Activated CD4-positive, alpha-beta memory T cell treated with anti-CD3 and anti-CD28 coated beads for 36 hours (primary cell): ENCODE results near the gene PLOD1. TPM values are rescaled to one million over a fixed set of nuclear protein-coding genes. Genes with fewer than 3 reads are reported as not detected.
"Not testable (repeated sequence)": the region's sequence is repeated elsewhere in the genome, so short reads cannot be mapped to it uniquely, and the experiment has no call there.

Experiments
- CTCF ChIA-PET: fragments of 350-600 bp; sonication (Branson Sonifier 250); formaldehyde crosslinking; loops from one replicate; lab custom pipeline; 2021; ENCODE audit warnings: antibody characterized with exemption, inconsistent platforms; lab: Charles Lee
- POLR2A ChIA-PET: fragments of 350-600 bp; sonication (Branson Sonifier 250); formaldehyde crosslinking; loops from one replicate; lab custom pipeline; 2021; ENCODE audit warnings: antibody characterized with exemption; lab: Charles Lee
- DNase-seq: peaks from one replicate; pipeline ENCODE4 v3.0.0-alpha.2; 2020
- H3K27ac Mint-ChIP-seq: one replicate; pipeline ENCODE4 v1.8.0; 2021; ENCODE audit warnings: mixed read lengths
- H3K27me3 Mint-ChIP-seq: one replicate; pipeline ENCODE4 v1.8.0; 2021; ENCODE audit warnings: mixed read lengths
- H3K36me3 Mint-ChIP-seq: one replicate; pipeline ENCODE4 v1.8.0; 2021; ENCODE audit warnings: mixed read lengths
- H3K4me1 Mint-ChIP-seq: one replicate; pipeline ENCODE4 v1.8.0; 2021; ENCODE audit warnings: low read depth, mixed read lengths
- H3K4me3 Mint-ChIP-seq: one replicate; pipeline ENCODE4 v1.8.0; 2021; ENCODE audit warnings: mild to moderate bottlenecking, mixed read lengths
- H3K9me3 Mint-ChIP-seq: one replicate; pipeline ENCODE4 v1.8.0; 2021; ENCODE audit warnings: mixed read lengths
- intact Hi-C: fragments of 100-400 bp; cut with micrococcal nuclease; formaldehyde crosslinking; loops from one replicate; pipeline ENCODE4 v1.15.1; 2023
- total RNA-seq, 2 experiments: library from RNA; stranded (reverse); gene quantifications; one replicate each; pipeline ENCODE4 v1.2.3, GENCODE V29; 2021

PLOD1 gene
- total RNA-seq, 2 experiments from 2014 or later, result 11.0 to 13.5 TPM

DNA sequence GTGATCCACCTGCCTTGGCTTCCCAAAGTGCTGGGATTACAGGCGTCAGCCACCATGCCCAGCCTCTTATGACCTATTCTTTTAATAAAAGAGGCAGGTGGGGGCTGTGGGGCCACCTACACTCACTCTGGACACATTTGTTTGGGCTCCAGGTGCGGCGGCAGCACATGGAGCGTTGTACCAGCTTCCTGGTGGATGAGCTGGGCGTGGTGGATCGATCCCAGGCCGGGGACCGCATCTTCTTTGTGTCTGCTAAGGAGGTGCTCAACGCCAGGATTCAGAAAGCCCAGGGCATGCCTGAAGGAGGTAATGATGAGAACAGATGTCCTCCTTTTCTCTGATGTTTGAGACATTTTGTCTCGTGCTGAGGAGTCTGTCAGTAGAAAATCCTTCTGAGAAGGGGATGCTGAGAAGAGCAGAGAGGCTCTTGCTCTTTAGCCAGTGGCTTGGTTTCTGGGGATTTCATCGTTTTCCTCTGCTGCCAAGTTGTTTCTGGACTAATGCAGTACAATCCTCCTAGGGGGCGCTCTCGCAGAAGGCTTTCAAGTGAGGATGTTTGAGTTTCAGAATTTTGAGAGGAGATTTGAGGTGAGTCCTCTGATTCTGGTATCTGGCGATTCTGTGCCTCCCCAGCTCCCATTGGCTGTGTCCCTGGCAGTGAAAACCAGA is 66.9 kb downstream of the PLOD1 start:
- no peaks in the 10 kb centered on the region for H3K9me3 Mint-ChIP-seq
- CTCF ChIA-PET, result interaction anchor here (0.7 to 2.8 kb wide), 4 partner anchors 10 to 78 kb away, joined by 3 to 13 read pairs (median 8); no protein-coding TSS in a partner anchor

DNA sequence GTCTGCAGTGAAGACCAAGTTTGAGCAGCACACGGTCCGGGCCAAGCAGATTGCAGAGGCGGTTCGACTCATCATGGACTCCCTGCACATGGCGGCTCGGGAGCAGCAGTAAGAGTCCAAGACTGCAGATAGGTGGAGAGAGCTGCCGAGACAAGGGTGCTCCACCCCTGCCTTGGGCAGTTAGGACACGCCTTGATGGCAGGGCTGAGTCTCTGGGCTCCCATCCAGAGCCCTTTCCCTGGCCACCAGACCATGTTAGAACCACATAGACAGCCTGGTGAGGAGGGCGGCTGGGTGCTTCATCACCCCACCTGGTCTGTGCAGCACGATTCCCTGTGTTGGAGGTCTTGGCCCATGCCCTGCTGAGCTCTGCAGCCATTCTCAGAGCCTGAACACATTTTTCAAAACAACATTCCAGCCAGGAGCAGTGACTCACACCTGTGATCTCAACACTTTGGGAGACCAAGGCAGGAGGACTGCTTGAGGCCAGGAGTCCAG is 67.5 kb downstream of the PLOD1 start:
- Mint-ChIP-seq H3K9me3 (no peaks in the 10 kb centered on the region), H3K36me3 (peaks cover 64% of the 10 kb centered on the region), H3K27ac (peak overlapping the region; percentile 60), H3K4me3 (no peak overlapping the region), H3K4me1 (peaks cover 3% of the 10 kb centered on the region), H3K27me3 (no peaks in the 10 kb centered on the region)
- POLR2A ChIA-PET, result interaction anchor here (1.2 kb wide), 1 partner anchor 94 kb away, joined by 3 read pairs; no protein-coding TSS in a partner anchor
- intact Hi-C loops, result loop anchor here (1.0 kb wide), 2 partner anchors 45 to 77 kb away; no protein-coding TSS in a partner anchor
- CTCF ChIA-PET, result interaction anchor here (0.7 to 2.8 kb wide), 5 partner anchors 8 to 98 kb away, joined by 3 to 13 read pairs (median 4); no protein-coding TSS in a partner anchor
- no peak for DNase-seq

More for the DNA sequence above, 66.9 kb downstream of the PLOD1 start:
- peaks cover 65% of the 10 kb centered on the region for H3K36me3 Mint-ChIP-seq
- peak; percentile 79 for DNase-seq
- H3K27me3 Mint-ChIP-seq, result no peaks in the 10 kb centered on the region
- H3K4me1 Mint-ChIP-seq, result peaks cover 3% of the 10 kb centered on the region
- no peak overlapping the region for H3K4me3 Mint-ChIP-seq
- intact Hi-C loops, result loop anchor here (1.0 kb wide), 2 partner anchors 46 to 78 kb away; no protein-coding TSS in a partner anchor
- POLR2A ChIA-PET, result interaction anchor here (1.2 kb wide), 1 partner anchor 93 kb away, joined by 3 read pairs; no protein-coding TSS in a partner anchor
- H3K27ac Mint-ChIP-seq, result peak overlapping the region; percentile 60

DNA sequence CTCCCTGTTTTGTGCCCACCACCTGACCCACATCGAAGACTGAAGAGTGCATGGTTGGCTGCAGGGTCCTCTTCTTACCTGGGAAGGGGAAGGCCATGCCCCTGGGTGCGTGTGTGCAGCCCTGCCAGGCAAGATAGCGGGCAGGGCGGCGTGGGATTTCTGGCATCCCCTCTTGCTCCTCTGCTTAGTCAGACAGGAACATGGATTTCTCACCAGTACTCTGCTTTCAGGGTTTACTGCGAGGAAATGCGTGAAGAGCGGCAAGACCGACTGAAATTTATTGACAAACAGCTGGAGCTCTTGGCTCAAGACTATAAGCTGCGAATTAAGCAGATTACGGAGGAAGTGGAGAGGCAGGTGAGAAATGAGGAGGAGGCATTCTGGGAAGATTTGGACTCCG is 69.2 kb downstream of the PLOD1 start:
- CTCF ChIA-PET, result interaction anchor here (0.6 to 2.3 kb wide), 4 partner anchors 27 to 206 kb away, joined by 3 to 13 read pairs (median 4); no protein-coding TSS in a partner anchor
- POLR2A ChIA-PET, result no interaction called here

DNA sequence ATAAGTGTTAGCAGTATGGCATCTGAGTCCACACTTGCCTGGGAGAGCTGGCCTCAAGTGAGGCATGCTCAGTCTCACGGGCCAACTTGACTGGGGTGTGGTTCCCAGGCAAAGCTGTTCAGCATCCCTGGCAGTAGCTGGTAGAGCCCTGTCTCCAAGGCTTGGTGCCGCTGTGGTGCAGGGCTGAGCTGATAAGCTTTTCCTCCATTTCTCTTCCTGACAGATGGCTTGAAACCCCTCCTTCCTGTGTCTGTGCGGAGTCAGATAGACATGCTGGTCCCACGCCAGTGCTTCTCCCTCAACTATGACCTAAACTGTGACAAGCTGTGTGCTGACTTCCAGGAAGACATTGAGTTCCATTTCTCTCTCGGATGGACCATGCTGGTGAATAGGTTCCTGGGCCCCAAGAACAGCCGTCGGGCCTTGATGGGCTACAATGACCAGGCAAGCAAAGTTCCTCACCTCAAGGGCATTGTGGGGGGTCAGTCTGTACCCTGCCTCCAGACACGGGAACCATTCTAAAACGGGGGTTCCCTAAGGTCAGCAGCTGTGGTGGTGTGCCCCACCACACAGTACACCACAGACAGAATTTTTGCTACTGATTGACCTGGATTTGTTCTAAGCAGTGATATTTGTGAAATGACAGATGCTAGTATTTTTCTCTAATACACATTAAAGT is 71.1 kb downstream of the PLOD1 start:
- ChIA-PET CTCF (interaction anchor here (1.3 kb wide), 1 partner anchor 74 kb away, joined by 4 read pairs; no protein-coding TSS in a partner anchor), POLR2A (no interaction called here)
- Mint-ChIP-seq H3K9me3 (no peaks in the 10 kb centered on the region), H3K4me1 (peaks cover 3% of the 10 kb centered on the region), H3K4me3 (no peak overlapping the region), H3K36me3 (peaks cover 70% of the 10 kb centered on the region), H3K27me3 (no peaks in the 10 kb centered on the region), H3K27ac (no peak overlapping the region)
- no peak for DNase-seq
- intact Hi-C loops, result no loop called here

More for the DNA sequence above, 69.2 kb downstream of the PLOD1 start:
- Mint-ChIP-seq H3K36me3 (peaks cover 64% of the 10 kb centered on the region), H3K4me1 (peaks cover 3% of the 10 kb centered on the region), H3K9me3 (no peaks in the 10 kb centered on the region), H3K27ac (no peak overlapping the region), H3K4me3 (no peak overlapping the region), H3K27me3 (no peaks in the 10 kb centered on the region)
- DNase-seq, result no peak
- intact Hi-C loops, result no loop called here

DNA sequence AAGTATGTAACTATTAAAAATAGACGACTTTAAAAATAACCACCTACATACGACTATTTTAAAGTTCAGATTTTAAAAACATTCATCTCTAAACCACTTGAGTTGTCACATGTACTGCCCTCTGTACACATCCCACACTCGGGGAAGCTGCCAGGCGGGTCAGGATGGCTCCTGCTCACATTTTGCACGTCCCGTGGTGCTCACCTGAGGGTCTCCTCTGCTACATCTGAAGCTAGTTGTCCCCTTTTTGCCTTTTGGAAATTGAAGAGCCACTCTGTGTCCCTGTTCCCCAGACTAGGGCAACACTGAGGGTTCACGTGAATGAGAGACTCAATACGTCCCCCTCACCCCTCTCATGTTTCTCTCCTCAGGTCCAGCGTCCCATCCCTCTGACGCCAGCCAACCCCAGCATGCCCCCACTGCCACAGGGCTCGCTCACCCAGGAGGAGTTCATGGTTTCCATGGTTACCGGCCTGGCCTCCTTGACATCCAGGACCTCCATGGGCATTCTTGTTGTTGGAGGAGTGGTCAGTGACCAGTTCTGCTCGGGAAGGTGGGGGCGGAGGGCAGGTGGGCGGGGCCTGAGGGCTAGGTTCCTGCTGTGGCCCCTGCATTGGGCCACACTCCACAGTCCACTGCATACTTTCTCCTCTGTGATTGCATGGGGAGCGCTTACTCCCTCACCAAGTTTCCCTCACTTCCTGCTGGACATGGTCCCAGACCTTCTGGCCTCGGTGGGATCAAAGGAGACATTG is 71.8 kb downstream of the PLOD1 start:
- Mint-ChIP-seq H3K27ac (no peak overlapping the region), H3K36me3 (peaks cover 76% of the 10 kb centered on the region), H3K4me1 (peaks cover 3% of the 10 kb centered on the region), H3K27me3 (no peaks in the 10 kb centered on the region), H3K9me3 (no peaks in the 10 kb centered on the region), H3K4me3 (no peak overlapping the region)
- POLR2A ChIA-PET, result no interaction called here
- CTCF ChIA-PET, result no interaction called here
- intact Hi-C loops, result no loop called here
- no peak for DNase-seq

DNA sequence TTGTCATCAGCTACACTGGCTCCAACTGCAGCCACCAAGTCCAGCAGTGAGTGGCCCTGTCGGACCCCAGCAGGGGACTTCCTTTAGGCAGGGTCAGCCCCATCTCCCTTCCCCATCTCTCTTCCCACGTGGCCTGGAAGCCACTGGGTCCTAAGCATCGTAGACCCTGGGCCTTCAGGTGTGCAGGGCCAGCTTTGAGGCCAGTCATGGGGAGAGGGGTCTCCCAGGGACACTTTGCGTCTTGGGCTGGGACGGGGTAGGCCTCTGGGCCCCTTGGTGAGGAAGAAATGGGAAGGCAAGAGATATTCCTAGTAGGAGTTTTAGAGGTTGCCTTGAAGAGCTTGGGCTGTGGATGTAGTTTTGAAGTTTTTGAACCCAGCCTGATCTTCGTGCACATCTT is 72.7 kb downstream of the PLOD1 start:
- Mint-ChIP-seq H3K4me3 (no peak overlapping the region), H3K9me3 (no peaks in the 10 kb centered on the region), H3K27ac (no peak overlapping the region), H3K27me3 (no peaks in the 10 kb centered on the region), H3K4me1 (peaks cover 7% of the 10 kb centered on the region), H3K36me3 (peaks cover 75% of the 10 kb centered on the region)
- ChIA-PET CTCF (no interaction called here), POLR2A (no interaction called here)
- DNase-seq, result no peak
- intact Hi-C loops, result no loop called here

DNA sequence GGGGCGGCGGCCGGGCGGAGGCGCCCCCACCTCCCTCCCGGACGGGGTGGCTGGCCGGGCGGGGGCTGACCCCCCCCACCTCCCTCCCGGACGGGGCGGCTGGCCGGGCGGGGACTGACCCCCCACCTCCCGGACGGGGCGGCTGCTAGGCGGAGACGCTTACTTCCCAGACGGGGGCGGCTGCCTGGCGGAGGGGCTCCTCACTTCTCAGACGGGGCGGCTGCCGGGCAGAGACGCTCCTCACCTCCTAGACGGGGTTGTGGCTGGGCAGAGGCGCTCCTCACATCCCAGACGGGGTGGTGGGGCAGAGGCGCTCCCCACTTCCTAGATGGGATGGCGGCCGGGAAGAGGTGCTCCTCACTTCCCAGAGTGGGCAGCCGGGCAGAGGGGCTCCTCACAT is 73.8 kb downstream of the PLOD1 start:
- peaks cover 69% of the 10 kb centered on the region for H3K36me3 Mint-ChIP-seq
- H3K27ac Mint-ChIP-seq, DNase-seq, H3K27me3 Mint-ChIP-seq, H3K9me3 Mint-ChIP-seq, intact Hi-C loops, POLR2A ChIA-PET, CTCF ChIA-PET, H3K4me3 Mint-ChIP-seq: not testable (repeated sequence)
- peaks cover 19% of the 10 kb centered on the region for H3K4me1 Mint-ChIP-seq

DNA sequence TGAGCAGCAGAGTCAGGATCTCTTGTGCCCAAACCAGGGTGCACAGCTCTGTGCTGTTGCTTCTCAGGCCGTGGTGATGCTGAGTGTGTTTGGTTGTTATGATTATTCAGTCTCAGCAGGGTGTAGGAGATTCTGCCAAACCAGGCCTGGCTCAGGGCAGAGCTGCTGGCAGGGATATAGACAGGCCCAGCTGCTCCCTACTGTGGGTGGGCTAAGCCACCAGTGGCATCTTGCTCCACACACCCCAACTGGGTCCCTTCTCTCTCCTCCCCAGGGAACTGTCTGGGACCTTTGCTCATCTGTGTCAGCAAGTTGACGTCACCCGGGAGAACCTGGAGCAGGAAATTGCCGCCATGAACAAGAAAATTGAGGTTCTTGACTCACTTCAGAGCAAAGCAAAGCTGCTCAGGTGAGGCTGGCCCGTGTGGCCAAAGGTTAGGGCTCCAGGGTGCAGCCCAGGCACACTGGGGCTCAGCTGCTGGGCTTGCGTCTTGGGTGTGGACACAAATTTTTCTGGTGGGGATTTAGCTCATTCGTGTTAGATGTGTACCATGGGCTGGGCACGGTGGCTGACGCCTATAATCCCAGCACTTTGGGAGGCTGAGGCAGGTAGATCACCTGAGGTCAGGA is 74.9 kb downstream of the PLOD1 start:
- Mint-ChIP-seq H3K4me3 (no peak overlapping the region), H3K36me3 (peaks cover 62% of the 10 kb centered on the region), H3K27me3 (no peaks in the 10 kb centered on the region), H3K27ac (no peak overlapping the region), H3K9me3 (no peaks in the 10 kb centered on the region), H3K4me1 (peaks cover 24% of the 10 kb centered on the region)
- POLR2A ChIA-PET, result interaction anchor here (1.4 kb wide), 2 partner anchors 9 to 102 kb away, joined by 3 to 4 read pairs; no protein-coding TSS in a partner anchor
- no peak for DNase-seq
- intact Hi-C loops, result no loop called here
- CTCF ChIA-PET, result no interaction called here

DNA sequence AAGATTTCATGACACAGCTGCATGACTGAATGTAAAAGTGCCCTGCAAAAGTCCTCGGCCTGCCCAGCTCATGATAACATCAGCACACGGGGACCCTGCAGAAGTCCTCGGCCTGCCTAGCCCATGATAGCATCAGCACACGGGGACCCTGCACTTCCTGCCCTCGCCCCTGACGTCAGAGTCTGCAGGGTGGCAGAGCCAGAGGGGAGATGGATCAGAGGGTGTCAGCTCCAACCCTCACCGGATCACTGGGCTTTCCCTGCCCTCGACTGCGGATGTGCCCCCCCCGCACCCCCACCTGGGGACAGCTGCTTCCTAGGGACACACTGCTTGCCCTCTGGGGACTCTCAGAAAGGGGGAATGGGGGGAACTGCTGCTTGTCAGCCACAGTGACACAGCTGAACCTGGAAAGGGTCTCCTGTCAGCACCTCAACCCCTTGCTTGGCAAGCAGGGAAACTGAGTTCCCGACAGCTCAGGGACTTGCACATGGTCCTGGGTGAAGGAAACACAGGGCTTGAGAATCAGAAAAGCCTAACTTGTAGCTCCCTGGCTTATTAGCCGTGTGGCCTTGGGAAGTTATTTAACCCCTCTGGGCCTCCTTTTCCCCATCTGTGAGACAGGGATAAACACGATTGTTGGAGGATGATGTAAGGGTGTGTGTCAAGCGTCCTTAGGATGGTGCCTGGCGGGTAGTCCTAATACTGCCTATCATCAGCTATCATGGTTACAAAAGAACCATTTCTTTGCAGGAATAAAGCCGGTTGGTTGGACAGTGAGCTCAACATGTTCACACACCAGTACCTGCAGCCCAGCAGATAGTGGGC is 76.4 kb downstream of the PLOD1 start:
- no peaks in the 10 kb centered on the region for H3K27me3 Mint-ChIP-seq
- intact Hi-C loops, result no loop called here
- DNase-seq, result no peak
- H3K36me3 Mint-ChIP-seq, result peaks cover 48% of the 10 kb centered on the region
- POLR2A ChIA-PET, result interaction anchor here (0.8 to 2.0 kb wide), 2 partner anchors 57 to 103 kb away, joined by 4 to 7 read pairs; no protein-coding TSS in a partner anchor
- no peak overlapping the region for H3K4me3 Mint-ChIP-seq
- H3K9me3 Mint-ChIP-seq, result no peaks in the 10 kb centered on the region
- peak overlapping the region; percentile 38 for H3K27ac Mint-ChIP-seq
- peaks cover 31% of the 10 kb centered on the region for H3K4me1 Mint-ChIP-seq
- CTCF ChIA-PET, result interaction anchor here (0.9 to 1.7 kb wide), 4 partner anchors 9 to 69 kb away, joined by 3 to 4 read pairs (median 4); partner anchors contain the start of gene MIIP

DNA sequence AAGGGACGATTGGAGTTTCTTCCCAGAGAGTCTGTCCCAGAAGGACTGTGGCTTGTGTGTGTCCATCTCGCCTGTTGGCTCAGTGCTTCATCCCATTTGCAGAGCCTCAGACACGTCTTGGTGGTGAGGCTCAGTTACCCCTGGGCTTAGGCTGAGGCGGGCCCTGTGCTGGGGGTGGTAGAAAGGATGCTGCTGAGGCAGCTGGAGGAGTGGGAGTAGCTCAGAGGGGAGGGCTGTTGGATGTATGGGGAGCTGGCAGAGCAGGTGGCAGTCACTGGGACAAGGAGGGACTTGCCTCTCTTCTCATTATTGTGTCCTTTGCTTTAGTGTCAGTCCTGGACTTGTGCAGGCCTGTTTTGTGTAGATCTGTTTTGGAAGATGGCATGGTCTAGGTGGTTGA is 77.5 kb downstream of the PLOD1 start:
- POLR2A ChIA-PET, result interaction anchor here (0.6 to 2.0 kb wide), 2 partner anchors 56 to 89 kb away, joined by 3 to 7 read pairs; no protein-coding TSS in a partner anchor
- intact Hi-C loops, result no loop called here
- Mint-ChIP-seq H3K9me3 (no peaks in the 10 kb centered on the region), H3K27ac (peak overlapping the region; percentile 90), H3K4me1 (peaks cover 31% of the 10 kb centered on the region), H3K27me3 (no peaks in the 10 kb centered on the region), H3K4me3 (no peak overlapping the region), H3K36me3 (peaks cover 41% of the 10 kb centered on the region)
- DNase-seq, result no peak
- CTCF ChIA-PET, result interaction anchor here (1.7 kb wide), 1 partner anchor 10 kb away, joined by 4 read pairs; no protein-coding TSS in a partner anchor
